ENCODE data around the gene PRRG2. TPM values are rescaled to one million over a fixed set of nuclear protein-coding genes. Genes with fewer than 3 reads are reported as not detected.

The PRRG2 gene
- total and polyA plus RNA-seq, 2 of the 13 experiments (the other 11 are each of a cell fraction or from before 2014, with no cell fraction given) = 0.66 to 0.82 TPM

DNA sequence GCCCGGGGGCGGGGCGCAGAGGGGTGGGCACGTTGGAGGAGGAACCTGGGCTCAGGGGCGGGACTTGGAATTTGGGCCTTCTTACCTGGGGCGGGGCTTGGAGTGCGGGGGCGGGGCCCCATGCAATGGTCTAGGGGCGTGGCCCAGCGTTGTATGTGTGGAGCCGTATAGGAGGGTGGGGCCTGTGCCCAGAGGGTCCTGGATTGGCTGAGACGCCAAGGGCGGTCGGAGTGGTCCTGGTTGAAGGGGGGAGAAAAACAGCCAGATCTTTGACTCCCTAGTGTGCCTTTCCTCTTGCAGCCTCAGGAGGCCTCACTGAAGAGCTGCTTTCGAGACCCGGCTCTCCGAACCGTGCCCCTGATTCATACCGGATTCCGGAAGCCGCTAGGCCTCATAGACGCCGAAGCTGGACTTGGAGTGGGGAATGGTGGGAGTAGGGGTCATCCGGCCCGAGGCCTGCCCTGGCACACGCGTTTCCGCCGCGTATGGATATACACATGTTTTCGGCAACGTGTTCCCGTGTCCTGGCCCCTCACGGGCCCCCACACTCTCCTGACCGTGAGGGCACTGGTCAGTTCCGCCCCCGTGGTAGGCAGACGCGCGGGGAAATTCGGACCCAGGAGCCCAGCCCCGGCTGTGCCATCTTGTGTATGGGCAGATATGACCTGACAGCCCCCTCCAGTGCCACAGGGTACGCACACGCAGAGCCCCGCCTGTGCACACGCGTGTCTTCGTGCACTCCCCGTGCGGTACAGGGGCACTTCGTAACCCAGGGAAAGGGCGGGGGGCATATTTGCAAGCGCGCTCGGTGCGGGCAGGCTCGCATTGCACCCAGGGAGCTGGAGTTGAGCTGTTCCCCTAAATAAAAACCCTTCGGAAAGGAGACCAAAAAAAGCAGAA, 9.2 kb downstream of the PRRG2 start (continued):
- TF ChIP-seq, protein P1, sequence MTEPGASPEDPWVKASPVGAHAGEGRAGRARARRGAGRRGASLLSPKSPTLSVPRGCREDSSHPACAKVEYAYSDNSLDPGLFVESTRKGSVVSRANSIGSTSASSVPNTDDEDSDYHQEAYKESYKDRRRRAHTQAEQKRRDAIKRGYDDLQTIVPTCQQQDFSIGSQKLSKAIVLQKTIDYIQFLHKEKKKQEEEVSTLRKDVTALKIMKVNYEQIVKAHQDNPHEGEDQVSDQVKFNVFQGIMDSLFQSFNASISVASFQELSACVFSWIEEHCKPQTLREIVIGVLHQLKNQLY (CRISPR knock-in tag; IDR thresholded peaks at IDR 0.05) = no peak
- no peak for TF ChIP-seq MBD4 (IDR thresholded peaks at IDR 0.05; ENCODE audit: borderline replicate concordance, low read length)
- TF ChIP-seq ZNF614 (CRISPR knock-in tag; IDR thresholded peaks at IDR 0.05; ENCODE audit: borderline replicate concordance) = no peak; the same call in 1 of the 2 replicates
- peak; percentile 32; the same call in 1 of the 2 replicates for TF ChIP-seq SIN3B (IDR thresholded peaks at IDR 0.05; ENCODE audit: low read length)
- no peak for TF ChIP-seq SALL2 (CRISPR knock-in tag; IDR thresholded peaks at IDR 0.05)
- TF ChIP-seq NRL (CRISPR knock-in tag; IDR thresholded peaks at IDR 0.05; ENCODE audit: borderline replicate concordance) = peak; percentile 81; the same call in 1 of the 2 replicates
- TF ChIP-seq, protein P2, sequence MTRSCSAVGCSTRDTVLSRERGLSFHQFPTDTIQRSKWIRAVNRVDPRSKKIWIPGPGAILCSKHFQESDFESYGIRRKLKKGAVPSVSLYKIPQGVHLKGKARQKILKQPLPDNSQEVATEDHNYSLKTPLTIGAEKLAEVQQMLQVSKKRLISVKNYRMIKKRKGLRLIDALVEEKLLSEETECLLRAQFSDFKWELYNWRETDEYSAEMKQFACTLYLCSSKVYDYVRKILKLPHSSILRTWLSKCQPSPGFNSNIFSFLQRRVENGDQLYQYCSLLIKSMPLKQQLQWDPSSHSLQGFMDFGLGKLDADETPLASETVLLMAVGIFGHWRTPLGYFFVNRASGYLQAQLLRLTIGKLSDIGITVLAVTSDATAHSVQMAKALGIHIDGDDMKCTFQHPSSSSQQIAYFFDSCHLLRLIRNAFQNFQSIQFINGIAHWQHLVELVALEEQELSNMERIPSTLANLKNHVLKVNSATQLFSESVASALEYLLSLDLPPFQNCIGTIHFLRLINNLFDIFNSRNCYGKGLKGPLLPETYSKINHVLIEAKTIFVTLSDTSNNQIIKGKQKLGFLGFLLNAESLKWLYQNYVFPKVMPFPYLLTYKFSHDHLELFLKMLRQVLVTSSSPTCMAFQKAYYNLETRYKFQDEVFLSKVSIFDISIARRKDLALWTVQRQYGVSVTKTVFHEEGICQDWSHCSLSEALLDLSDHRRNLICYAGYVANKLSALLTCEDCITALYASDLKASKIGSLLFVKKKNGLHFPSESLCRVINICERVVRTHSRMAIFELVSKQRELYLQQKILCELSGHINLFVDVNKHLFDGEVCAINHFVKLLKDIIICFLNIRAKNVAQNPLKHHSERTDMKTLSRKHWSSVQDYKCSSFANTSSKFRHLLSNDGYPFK (CRISPR knock-in tag; IDR thresholded peaks at IDR 0.05; ENCODE audit: borderline replicate concordance) = peak; percentile 60; the same call in 1 of the 2 replicates
- TF ChIP-seq HDAC1 (CRISPR knock-in tag; IDR thresholded peaks at IDR 0.05) = peak; percentile 70; the same call in 1 of the 2 replicates
- peak; percentile 60; the same call in 1 of the 2 replicates for TF ChIP-seq ZNF143 (CRISPR knock-in tag; IDR thresholded peaks at IDR 0.05)
- peak; percentile 38 for TF ChIP-seq MED8 (CRISPR knock-in tag; IDR thresholded peaks at IDR 0.05; ENCODE audit: insufficient replicate concordance)
- 0 out of 2 replicates have a peak, but pooled peaks have one; percentile 33 for TF ChIP-seq GATAD1 (CRISPR knock-in tag; IDR thresholded peaks at IDR 0.05)
- no peak for TF ChIP-seq RCOR2 (CRISPR knock-in tag; IDR thresholded peaks at IDR 0.05)
- TF ChIP-seq MXD4 (CRISPR knock-in tag; IDR thresholded peaks at IDR 0.05) = peak; percentile 69
- no peak; the same call in 1 of the 2 replicates for TF ChIP-seq MEF2D (CRISPR knock-in tag; IDR thresholded peaks at IDR 0.05)
- no peak for TF ChIP-seq ZNF501 (CRISPR knock-in tag; IDR thresholded peaks at IDR 0.05)
- TF ChIP-seq, protein P3, sequence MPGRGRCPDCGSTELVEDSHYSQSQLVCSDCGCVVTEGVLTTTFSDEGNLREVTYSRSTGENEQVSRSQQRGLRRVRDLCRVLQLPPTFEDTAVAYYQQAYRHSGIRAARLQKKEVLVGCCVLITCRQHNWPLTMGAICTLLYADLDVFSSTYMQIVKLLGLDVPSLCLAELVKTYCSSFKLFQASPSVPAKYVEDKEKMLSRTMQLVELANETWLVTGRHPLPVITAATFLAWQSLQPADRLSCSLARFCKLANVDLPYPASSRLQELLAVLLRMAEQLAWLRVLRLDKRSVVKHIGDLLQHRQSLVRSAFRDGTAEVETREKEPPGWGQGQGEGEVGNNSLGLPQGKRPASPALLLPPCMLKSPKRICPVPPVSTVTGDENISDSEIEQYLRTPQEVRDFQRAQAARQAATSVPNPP (CRISPR knock-in tag; IDR thresholded peaks at IDR 0.05) = no peak
- TF ChIP-seq SNRNP70 (IDR thresholded peaks at IDR 0.05; ENCODE audit: low read depth, low read length) = no peak
- TF ChIP-seq, protein P4, sequence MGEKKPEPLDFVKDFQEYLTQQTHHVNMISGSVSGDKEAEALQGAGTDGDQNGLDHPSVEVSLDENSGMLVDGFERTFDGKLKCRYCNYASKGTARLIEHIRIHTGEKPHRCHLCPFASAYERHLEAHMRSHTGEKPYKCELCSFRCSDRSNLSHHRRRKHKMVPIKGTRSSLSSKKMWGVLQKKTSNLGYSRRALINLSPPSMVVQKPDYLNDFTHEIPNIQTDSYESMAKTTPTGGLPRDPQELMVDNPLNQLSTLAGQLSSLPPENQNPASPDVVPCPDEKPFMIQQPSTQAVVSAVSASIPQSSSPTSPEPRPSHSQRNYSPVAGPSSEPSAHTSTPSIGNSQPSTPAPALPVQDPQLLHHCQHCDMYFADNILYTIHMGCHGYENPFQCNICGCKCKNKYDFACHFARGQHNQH (CRISPR knock-in tag; IDR thresholded peaks at IDR 0.05) = 0 out of 2 replicates have a peak, but pooled peaks have one; percentile 34
- TF ChIP-seq, protein P5, sequence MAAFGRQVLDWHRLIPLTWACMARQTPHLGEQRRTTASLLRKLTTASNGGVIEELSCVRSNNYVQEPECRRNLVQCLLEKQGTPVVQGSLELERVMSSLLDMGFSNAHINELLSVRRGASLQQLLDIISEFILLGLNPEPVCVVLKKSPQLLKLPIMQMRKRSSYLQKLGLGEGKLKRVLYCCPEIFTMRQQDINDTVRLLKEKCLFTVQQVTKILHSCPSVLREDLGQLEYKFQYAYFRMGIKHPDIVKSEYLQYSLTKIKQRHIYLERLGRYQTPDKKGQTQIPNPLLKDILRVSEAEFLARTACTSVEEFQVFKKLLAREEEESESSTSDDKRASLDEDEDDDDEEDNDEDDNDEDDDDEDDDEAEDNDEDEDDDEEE (CRISPR knock-in tag; IDR thresholded peaks at IDR 0.05) = peak; percentile 89
- no peak for TF ChIP-seq SSRP1 (CRISPR knock-in tag; IDR thresholded peaks at IDR 0.05)
- no peak for TF ChIP-seq SRF (IDR thresholded peaks at IDR 0.05; ENCODE audit: low read depth, low read length)
- peak; percentile 65; the same call in 1 of the 2 replicates for TF ChIP-seq ZNF350 (CRISPR knock-in tag; IDR thresholded peaks at IDR 0.05; ENCODE audit: borderline replicate concordance, low read depth)

All from HepG2 (cell line).